ENCODE results near the gene PADI4. TPM values are rescaled to one million over a fixed set of nuclear protein-coding genes. Genes with fewer than 3 reads are reported as not detected.

Gene PADI4
- total RNA-seq, 1 donor: not detected

GRCh38 chr1:17290553-17290952 lies 17.4 kb upstream of the PADI4 start:
- TF ChIP-seq CTCF (IDR thresholded peaks at IDR 0.05; ENCODE audit: extremely low read depth, low read depth, low read length): no peak
- Histone ChIP-seq H3K79me2 (ENCODE audit: insufficient read depth, low read length) (no peaks in the 10 kb centered on the region), H3K4me3 (ENCODE audit: insufficient read depth, low read length) (no peak overlapping the region), H3K27me3 (ENCODE audit: insufficient read depth, low read length) (peaks cover 16% of the 10 kb centered on the region), H3K4me1 (ENCODE audit: insufficient read depth, low read length) (peaks cover 18% of the 10 kb centered on the region), H3K9me3 (ENCODE audit: low read depth, low read length) (no peaks in the 10 kb centered on the region), H3K36me3 (ENCODE audit: insufficient read depth, low read length) (no peaks in the 10 kb centered on the region), H4K20me1 (ENCODE audit: insufficient read depth, low read length) (peaks cover 3% of the 10 kb centered on the region), H2AFZ (ENCODE audit: low read length) (no peak overlapping the region), H3K4me2 (ENCODE audit: insufficient read depth, low read length) (no peak overlapping the region), H3K27ac (ENCODE audit: low read depth, low read length) (no peak overlapping the region)
- DNase-seq (ENCODE audit: insufficient read length, low spot score, missing footprints): no peak

GRCh38 chr1:17292299-17293160 lies 15.5 kb upstream of the PADI4 start:
- Histone ChIP-seq H3K27ac (ENCODE audit: low read depth, low read length) (no peak overlapping the region), H3K27me3 (ENCODE audit: insufficient read depth, low read length) (peaks cover 17% of the 10 kb centered on the region), H3K79me2 (ENCODE audit: insufficient read depth, low read length) (no peaks in the 10 kb centered on the region), H3K4me2 (ENCODE audit: insufficient read depth, low read length) (no peak overlapping the region), H2AFZ (ENCODE audit: low read length) (no peak overlapping the region), H3K36me3 (ENCODE audit: insufficient read depth, low read length) (no peaks in the 10 kb centered on the region), H4K20me1 (ENCODE audit: insufficient read depth, low read length) (no peaks in the 10 kb centered on the region), H3K4me1 (ENCODE audit: insufficient read depth, low read length) (peaks cover 11% of the 10 kb centered on the region), H3K9me3 (ENCODE audit: low read depth, low read length) (no peaks in the 10 kb centered on the region), H3K4me3 (ENCODE audit: insufficient read depth, low read length) (no peak overlapping the region)
- no peak for TF ChIP-seq CTCF (IDR thresholded peaks at IDR 0.05; ENCODE audit: extremely low read depth, low read depth, low read length)
- no peak for DNase-seq (ENCODE audit: insufficient read length, low spot score, missing footprints)

GRCh38 chr1:17293681-17294425 lies 14.1 kb upstream of the PADI4 start:
- H4K20me1 ChIP-seq (ENCODE audit: insufficient read depth, low read length): no peaks in the 10 kb centered on the region
- H3K4me1 ChIP-seq (ENCODE audit: insufficient read depth, low read length): peaks cover 7% of the 10 kb centered on the region
- peak; percentile 47 for DNase-seq (ENCODE audit: insufficient read length, low spot score, missing footprints)
- H3K27me3 ChIP-seq (ENCODE audit: insufficient read depth, low read length): peaks cover 20% of the 10 kb centered on the region
- no peak overlapping the region for H3K27ac ChIP-seq (ENCODE audit: low read depth, low read length)
- no peaks in the 10 kb centered on the region for H3K9me3 ChIP-seq (ENCODE audit: low read depth, low read length)
- TF ChIP-seq CTCF (IDR thresholded peaks at IDR 0.05; ENCODE audit: extremely low read depth, low read depth, low read length): no peak
- no peaks in the 10 kb centered on the region for H3K79me2 ChIP-seq (ENCODE audit: insufficient read depth, low read length)
- no peak overlapping the region for H3K4me3 ChIP-seq (ENCODE audit: insufficient read depth, low read length)
- no peak overlapping the region for H2AFZ ChIP-seq (ENCODE audit: low read length)
- H3K4me2 ChIP-seq (ENCODE audit: insufficient read depth, low read length): no peak overlapping the region
- H3K36me3 ChIP-seq (ENCODE audit: insufficient read depth, low read length): no peaks in the 10 kb centered on the region

- H3K4me2 ChIP-seq (ENCODE audit: insufficient read depth, low read length): no peak overlapping the region
- no peaks in the 10 kb centered on the region for H3K36me3 ChIP-seq (ENCODE audit: insufficient read depth, low read length)
- peak; percentile 27 for DNase-seq (ENCODE audit: insufficient read length, low spot score, missing footprints)
- no peak overlapping the region for H2AFZ ChIP-seq (ENCODE audit: low read length)
- no peak overlapping the region for H3K4me3 ChIP-seq (ENCODE audit: insufficient read depth, low read length)
- H3K27ac ChIP-seq (ENCODE audit: low read depth, low read length): no peak overlapping the region
- H4K20me1 ChIP-seq (ENCODE audit: insufficient read depth, low read length): no peaks in the 10 kb centered on the region
- no peaks in the 10 kb centered on the region for H3K79me2 ChIP-seq (ENCODE audit: insufficient read depth, low read length)
- TF ChIP-seq CTCF (IDR thresholded peaks at IDR 0.05; ENCODE audit: extremely low read depth, low read depth, low read length): no peak
- peaks cover 20% of the 10 kb centered on the region for H3K27me3 ChIP-seq (ENCODE audit: insufficient read depth, low read length)
- no peaks in the 10 kb centered on the region for H3K4me1 ChIP-seq (ENCODE audit: insufficient read depth, low read length)
- H3K9me3 ChIP-seq (ENCODE audit: low read depth, low read length): no peaks in the 10 kb centered on the region
Measured at GRCh38 chr1:17295292-17295691, 12.7 kb upstream of the PADI4 start.

Data from osteoblast (primary cell).